Measurements from ENCODE around the gene EEFSEC.

DNA sequence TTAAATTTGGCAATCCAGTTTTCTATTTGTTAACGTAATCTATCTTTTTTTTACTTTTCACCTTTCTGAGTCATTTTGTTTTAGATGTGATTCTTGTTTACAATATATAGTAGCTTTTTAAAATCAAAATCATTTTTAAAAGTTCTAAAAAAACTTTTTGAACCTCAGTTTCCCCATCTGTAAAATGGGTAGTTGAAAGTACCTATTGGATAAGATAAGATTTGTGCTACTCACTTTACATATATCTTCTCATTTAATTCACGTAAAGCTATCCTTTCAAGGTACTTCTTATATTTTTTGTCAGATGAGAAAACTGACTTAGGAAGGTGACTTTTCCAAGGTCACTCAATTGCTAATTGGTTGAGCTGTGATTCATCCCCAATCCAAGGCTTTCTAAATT is 153.2 kb downstream of the EEFSEC start:
- TF ChIP-seq CREB1 (CRISPR knock-in tag; IDR thresholded peaks at IDR 0.05; ENCODE audit: low read depth) (no peak), CTCF (conservative IDR thresholded peaks at IDR 0.05; ENCODE audit: low read depth in 2 of 2) (no peak), ZNF114 (CRISPR knock-in tag; IDR thresholded peaks at IDR 0.05) (no peak), EZH2 (IDR thresholded peaks at IDR 0.05; ENCODE audit: low read depth, unreplicated experiment) (no peak), POLR2AphosphoS5 (IDR thresholded peaks at IDR 0.05; ENCODE audit: low read depth) (no peak), REST (IDR thresholded peaks at IDR 0.05; ENCODE audit: unreplicated experiment) (no peak), ETS1 (IDR thresholded peaks at IDR 0.05) (no peak), EZH2phosphoT487 (IDR thresholded peaks at IDR 0.05; ENCODE audit: unreplicated experiment) (no peak)
